HCT116 (cell line): Measurements from ENCODE around the gene FGFR4. TPM values are rescaled to one million over a fixed set of nuclear protein-coding genes. Genes with fewer than 3 reads are reported as not detected.

Experiments
- ATAC-seq: fragments of 200-7000 bp; cut with Tn5 transposase; 2 replicates; pipeline ENCODE4 v1.9.1; 2020; ENCODE audit warnings: mild to moderate bottlenecking, moderate library complexity
- BruUV-seq: library from RNA; stranded (reverse); fragments of 400-500 nt; replicated peaks from 2 replicates; lab custom pipeline; 2021; lab: Mats Ljungman, UMichigan
- CTCF ChIA-PET: fragments of 300-600 bp; sonication (Branson Sonifier 250); formaldehyde crosslinking; loops from one replicate; lab custom pipeline; 2021; ENCODE audit warnings: antibody characterized with exemption; lab: Charles Lee
- POLR2A ChIA-PET: fragments of 300-600, 350-600 bp; sonication (Branson Sonifier 250); formaldehyde crosslinking; loops from one replicate; lab custom pipeline; 2021; ENCODE audit warnings: antibody characterized with exemption; lab: Charles Lee
- RAD21 ChIA-PET, 2 experiments: fragments of 300-600 bp; sonication (Branson Sonifier 250); formaldehyde crosslinking; loops; one replicate each; lab custom pipeline; 2023; ENCODE audit warnings: low total read pairs in 2 of 2; ENCODE audit not compliant: uncharacterized antibody in 2 of 2, unreplicated experiment in 2 of 2, low non-redundant PET in 1 of 2; lab: Charles Lee
- DNase-seq: peaks from one replicate; pipeline ENCODE4 v3.0.0-alpha.2; 2010; ENCODE audit warnings: low read depth, low spot score
- H2AFZ ChIP-seq: fragments of 200-600 bp; shearing (Covaris generic), sonication (generic); 2 replicates; pipeline ENCODE4 v1.6.1; 2017; ENCODE audit warnings: low read depth, mixed run types, mixed read lengths, antibody characterized with exemption, low read length; ENCODE audit not compliant: poor library complexity, severe bottlenecking
- H3K27ac ChIP-seq: 2 replicates; pipeline ENCODE4 v1.5.1; 2012; ENCODE audit warnings: low read depth, low read length
- H3K27me3 ChIP-seq: fragments of 200-600 bp; sonication (generic); 2 replicates; pipeline ENCODE4 v1.6.1; 2016; ENCODE audit warnings: mixed run types, low read length, mixed read lengths; ENCODE audit not compliant: insufficient read depth
- H3K36me3 ChIP-seq, 2 experiments: fragments of 200-500 bp in 1 of 2; fragments of 200-600 bp in 1 of 2; sonication (Bioruptor generic) in 1 of 2; sonication (generic) in 1 of 2; 2 replicates each; pipeline versions ENCODE4 v1.5.1 to v1.6.1; 2014 to 2016; ENCODE audit warnings: low read length in 2 of 2, inconsistent platforms in 1 of 2, mixed read lengths in 1 of 2, mixed run types in 1 of 2; ENCODE audit not compliant: insufficient read depth in 2 of 2, control insufficient read depth in 1 of 2
- H3K4me1 ChIP-seq, 2 experiments: fragments of 200-600 bp in 1 of 2; sonication (generic) in 1 of 2; 2 replicates each; pipeline versions ENCODE4 v1.5.1 to v1.6.1; 2012 to 2017; ENCODE audit warnings: low read length in 2 of 2, inconsistent platforms in 1 of 2, mild to moderate bottlenecking in 1 of 2, mixed read lengths in 1 of 2, mixed run types in 1 of 2, moderate library complexity in 1 of 2; ENCODE audit not compliant: insufficient read depth in 2 of 2, control insufficient read depth in 1 of 2
- H3K4me2 ChIP-seq: fragments of 200-600 bp; sonication (generic); 2 replicates; pipeline ENCODE4 v1.6.1; 2017; ENCODE audit warnings: mixed run types, low read length, mixed read lengths
- H3K4me3 ChIP-seq, 2 experiments: fragments of 200-600 bp in 1 of 2; sonication (generic) in 1 of 2; replicated peaks in 1 of 2; 2 replicates each; pipeline ENCODE4 v1.5.1; 2011 to 2016; ENCODE audit warnings: low read length in 2 of 2, control low read depth in 1 of 2, low read depth in 1 of 2, mild to moderate bottlenecking in 1 of 2, mixed read lengths in 1 of 2, mixed run types in 1 of 2
- H3K79me2 ChIP-seq: fragments of 200-600 bp; sonication (generic); 2 replicates; pipeline ENCODE4 v1.6.1; 2017; ENCODE audit warnings: mild to moderate bottlenecking, mixed run types, low read length, moderate library complexity, mixed read lengths; ENCODE audit not compliant: insufficient read depth
- H3K9ac ChIP-seq: fragments of 200-600 bp; sonication (generic); 2 replicates; pipeline ENCODE4 v1.6.1; 2016; ENCODE audit warnings: low read length, mixed read lengths
- H3K9me2 ChIP-seq: fragments of 200-600 bp; sonication (generic), shearing (Covaris generic); 2 replicates; pipeline ENCODE4 v1.6.1; 2017; ENCODE audit warnings: mixed run types, mild to moderate bottlenecking, moderate library complexity; ENCODE audit not compliant: insufficient read depth
- H3K9me3 ChIP-seq, 2 experiments: fragments of 200-500 bp in 1 of 2; fragments of 200-600 bp in 1 of 2; sonication (Bioruptor generic) in 1 of 2; sonication (generic) in 1 of 2; 2 replicates each; pipeline ENCODE4 v1.6.1; 2014 to 2017; ENCODE audit warnings: low read length in 2 of 2, mixed read lengths in 2 of 2, inconsistent platforms in 1 of 2, low read depth in 1 of 2, mild to moderate bottlenecking in 1 of 2, mixed run types in 1 of 2, moderate library complexity in 1 of 2; ENCODE audit not compliant: control insufficient read depth in 1 of 2, insufficient read depth in 1 of 2
- H4K20me1 ChIP-seq: fragments of 200-600 bp; sonication (generic), shearing (Covaris generic); 2 replicates; pipeline ENCODE4 v1.6.1; 2017; ENCODE audit warnings: mixed run types, mild to moderate bottlenecking, moderate library complexity; ENCODE audit not compliant: insufficient read depth
- CBX3 ChIP-seq: IDR thresholded peaks from 2 replicates; pipeline ENCODE4 v1.6.1; 2012; ENCODE audit warnings: low read depth
- CEBPB ChIP-seq: IDR thresholded peaks from 2 replicates; pipeline ENCODE4 v1.6.1; 2012; ENCODE audit warnings: low read depth
- EGR1 ChIP-seq: IDR thresholded peaks from 2 replicates; pipeline ENCODE4 v1.6.1; 2012; ENCODE audit warnings: low read depth
- EZH2 ChIP-seq: fragments of 200-600 bp; sonication (generic); IDR thresholded peaks from 2 replicates; pipeline ENCODE4 v1.6.1; 2017; ENCODE audit warnings: antibody characterized with exemption, mixed run types
- EZH2phosphoT487 ChIP-seq: fragments of 200-600 bp; IDR thresholded peaks from 2 replicates; pipeline ENCODE4 v1.6.1; 2018; ENCODE audit warnings: antibody characterized with exemption, borderline replicate concordance
- POLR2A ChIP-seq: IDR thresholded peaks from 2 replicates; pipeline ENCODE4 v1.7.0; 2011; ENCODE audit warnings: borderline replicate concordance; ENCODE audit not compliant: insufficient read depth, insufficient read length; ENCODE audit errors: extremely low read depth
- POLR2AphosphoS5 ChIP-seq: IDR thresholded peaks from 2 replicates; pipeline ENCODE4 v1.6.1; 2011; ENCODE audit warnings: mild to moderate bottlenecking, low read depth, low read length, moderate library complexity
- RAD21 ChIP-seq: IDR thresholded peaks from 2 replicates; pipeline ENCODE4 v1.6.1; 2012; ENCODE audit warnings: low read depth, mild to moderate bottlenecking
- SIN3A ChIP-seq: IDR thresholded peaks from 2 replicates; pipeline ENCODE4 v1.6.1; 2012; ENCODE audit warnings: low read depth
- SP1 ChIP-seq: IDR thresholded peaks from 2 replicates; pipeline ENCODE4 v1.6.1; 2012; ENCODE audit warnings: low read depth
- SRF ChIP-seq: IDR thresholded peaks from 2 replicates; pipeline ENCODE4 v1.6.1; 2012; ENCODE audit warnings: low read depth
- TCF7L2 ChIP-seq: IDR thresholded peaks from 2 replicates; pipeline ENCODE4 v1.7.0; 2011; ENCODE audit warnings: borderline replicate concordance, inconsistent platforms; ENCODE audit not compliant: insufficient read depth, insufficient read length; ENCODE audit errors: extremely low read depth
- YY1 ChIP-seq: IDR thresholded peaks from 2 replicates; pipeline ENCODE4 v1.6.1; 2011; ENCODE audit warnings: low read length, low read depth, moderate library complexity, mild to moderate bottlenecking; ENCODE audit not compliant: insufficient replicate concordance; ENCODE audit errors: extremely low read depth
- ZFX ChIP-seq: fragments of 450-650 bp; IDR thresholded peaks from 2 replicates; pipeline ENCODE4 v1.6.1; 2017
- intact Hi-C: fragments of 100-400 bp; cut with micrococcal nuclease; formaldehyde crosslinking; loops from 2 replicates; pipeline ENCODE4 v1.10.0; 2022
- total RNA-seq: library from RNA; stranded (reverse); gene quantifications from one replicate; pipeline ENCODE4 v1.2.1, GENCODE V29; 2021; ENCODE audit not compliant: unreplicated experiment
- TF ChIP-seq, protein P1 (sequence below): IDR thresholded peaks from 2 replicates; pipeline ENCODE4 v1.6.1; 2012
- TF ChIP-seq, protein P2 (sequence below): IDR thresholded peaks from 2 replicates; pipeline ENCODE4 v1.6.1; 2011; ENCODE audit warnings: mild to moderate bottlenecking, low read length, moderate library complexity; ENCODE audit not compliant: insufficient replicate concordance; ENCODE audit errors: extremely low read depth
- TF ChIP-seq, protein P3 (sequence below): IDR thresholded peaks from 2 replicates; pipeline ENCODE4 v1.6.1; 2012; ENCODE audit warnings: low read depth
- TF ChIP-seq, protein P4 (sequence below): IDR thresholded peaks from 2 replicates; pipeline ENCODE4 v1.6.1; 2012

FGFR4 gene
- total RNA-seq, 1 experiment from 2014 or later = 78.1 TPM

DNA sequence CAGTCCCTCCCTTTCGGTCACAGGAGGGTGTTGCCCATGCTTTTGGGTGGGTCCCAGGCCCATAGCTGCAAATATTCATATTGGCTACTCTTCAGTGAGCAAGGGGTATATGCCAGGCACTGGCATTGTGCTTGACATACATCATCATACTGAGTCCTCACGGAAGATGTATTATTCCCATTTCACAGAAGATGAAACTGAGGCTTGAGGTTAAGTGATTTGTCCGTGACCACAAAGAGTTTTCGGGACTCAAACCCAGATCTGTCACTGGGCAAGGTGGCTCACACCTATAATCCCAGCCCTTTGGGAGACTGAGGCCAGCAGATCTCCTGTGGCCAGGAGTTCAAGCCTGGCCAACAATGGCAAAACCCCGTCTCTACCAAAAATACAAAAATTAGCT lies 6.5 kb upstream of the FGFR4 start:
- H3K36me3 ChIP-seq = no peaks in the 10 kb centered on the region
- ChIA-PET POLR2A (no interaction called here), RAD21 (no interaction called here), CTCF (interaction anchor here (1.5 kb wide), 1 partner anchor 9 kb away, joined by 5 read pairs; no protein-coding TSS in a partner anchor)
- H3K27ac ChIP-seq = no peak overlapping the region
- ATAC-seq = no peak
- H3K9me2 ChIP-seq = no peaks in the 10 kb centered on the region
- H3K9me3 ChIP-seq = no peaks in the 10 kb centered on the region
- H4K20me1 ChIP-seq = no peaks in the 10 kb centered on the region
- BruUV-seq = no TSS peak
- H3K9ac ChIP-seq = no peak overlapping the region
- DNase-seq = no peak
- no peaks in the 10 kb centered on the region for H3K27me3 ChIP-seq
- intact Hi-C loops = no loop called here
- no peak overlapping the region for H3K4me2 ChIP-seq
- TF ChIP-seq, protein P1, sequence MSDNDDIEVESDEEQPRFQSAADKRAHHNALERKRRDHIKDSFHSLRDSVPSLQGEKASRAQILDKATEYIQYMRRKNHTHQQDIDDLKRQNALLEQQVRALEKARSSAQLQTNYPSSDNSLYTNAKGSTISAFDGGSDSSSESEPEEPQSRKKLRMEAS = no peak
- TF ChIP-seq, protein P2, sequence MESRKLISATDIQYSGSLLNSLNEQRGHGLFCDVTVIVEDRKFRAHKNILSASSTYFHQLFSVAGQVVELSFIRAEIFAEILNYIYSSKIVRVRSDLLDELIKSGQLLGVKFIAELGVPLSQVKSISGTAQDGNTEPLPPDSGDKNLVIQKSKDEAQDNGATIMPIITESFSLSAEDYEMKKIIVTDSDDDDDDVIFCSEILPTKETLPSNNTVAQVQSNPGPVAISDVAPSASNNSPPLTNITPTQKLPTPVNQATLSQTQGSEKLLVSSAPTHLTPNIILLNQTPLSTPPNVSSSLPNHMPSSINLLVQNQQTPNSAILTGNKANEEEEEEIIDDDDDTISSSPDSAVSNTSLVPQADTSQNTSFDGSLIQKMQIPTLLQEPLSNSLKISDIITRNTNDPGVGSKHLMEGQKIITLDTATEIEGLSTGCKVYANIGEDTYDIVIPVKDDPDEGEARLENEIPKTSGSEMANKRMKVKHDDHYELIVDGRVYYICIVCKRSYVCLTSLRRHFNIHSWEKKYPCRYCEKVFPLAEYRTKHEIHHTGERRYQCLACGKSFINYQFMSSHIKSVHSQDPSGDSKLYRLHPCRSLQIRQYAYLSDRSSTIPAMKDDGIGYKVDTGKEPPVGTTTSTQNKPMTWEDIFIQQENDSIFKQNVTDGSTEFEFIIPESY = no peak
- TF ChIP-seq SP1 (no peak), YY1 (no peak), TCF7L2 (no peak), ZFX (no peak), SRF (no peak), EZH2phosphoT487 (no peak), SIN3A (no peak), EGR1 (no peak), CEBPB (no peak), POLR2A (no peak), POLR2AphosphoS5 (no peak), RAD21 (no peak), EZH2 (no peak), CBX3 (no peak)
- TF ChIP-seq, protein P3, sequence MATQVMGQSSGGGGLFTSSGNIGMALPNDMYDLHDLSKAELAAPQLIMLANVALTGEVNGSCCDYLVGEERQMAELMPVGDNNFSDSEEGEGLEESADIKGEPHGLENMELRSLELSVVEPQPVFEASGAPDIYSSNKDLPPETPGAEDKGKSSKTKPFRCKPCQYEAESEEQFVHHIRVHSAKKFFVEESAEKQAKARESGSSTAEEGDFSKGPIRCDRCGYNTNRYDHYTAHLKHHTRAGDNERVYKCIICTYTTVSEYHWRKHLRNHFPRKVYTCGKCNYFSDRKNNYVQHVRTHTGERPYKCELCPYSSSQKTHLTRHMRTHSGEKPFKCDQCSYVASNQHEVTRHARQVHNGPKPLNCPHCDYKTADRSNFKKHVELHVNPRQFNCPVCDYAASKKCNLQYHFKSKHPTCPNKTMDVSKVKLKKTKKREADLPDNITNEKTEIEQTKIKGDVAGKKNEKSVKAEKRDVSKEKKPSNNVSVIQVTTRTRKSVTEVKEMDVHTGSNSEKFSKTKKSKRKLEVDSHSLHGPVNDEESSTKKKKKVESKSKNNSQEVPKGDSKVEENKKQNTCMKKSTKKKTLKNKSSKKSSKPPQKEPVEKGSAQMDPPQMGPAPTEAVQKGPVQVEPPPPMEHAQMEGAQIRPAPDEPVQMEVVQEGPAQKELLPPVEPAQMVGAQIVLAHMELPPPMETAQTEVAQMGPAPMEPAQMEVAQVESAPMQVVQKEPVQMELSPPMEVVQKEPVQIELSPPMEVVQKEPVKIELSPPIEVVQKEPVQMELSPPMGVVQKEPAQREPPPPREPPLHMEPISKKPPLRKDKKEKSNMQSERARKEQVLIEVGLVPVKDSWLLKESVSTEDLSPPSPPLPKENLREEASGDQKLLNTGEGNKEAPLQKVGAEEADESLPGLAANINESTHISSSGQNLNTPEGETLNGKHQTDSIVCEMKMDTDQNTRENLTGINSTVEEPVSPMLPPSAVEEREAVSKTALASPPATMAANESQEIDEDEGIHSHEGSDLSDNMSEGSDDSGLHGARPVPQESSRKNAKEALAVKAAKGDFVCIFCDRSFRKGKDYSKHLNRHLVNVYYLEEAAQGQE = no peak
- TF ChIP-seq, protein P4, sequence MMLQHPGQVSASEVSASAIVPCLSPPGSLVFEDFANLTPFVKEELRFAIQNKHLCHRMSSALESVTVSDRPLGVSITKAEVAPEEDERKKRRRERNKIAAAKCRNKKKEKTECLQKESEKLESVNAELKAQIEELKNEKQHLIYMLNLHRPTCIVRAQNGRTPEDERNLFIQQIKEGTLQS = no peak
- no peak overlapping the region for H3K4me3 ChIP-seq
- no peak overlapping the region for H2AFZ ChIP-seq
- 0 out of 4 replicates have a peak, but pooled peaks cover 0 to 4% of the 10 kb centered on the region in 2 experiments for H3K4me1 ChIP-seq
- no peaks in the 10 kb centered on the region for H3K79me2 ChIP-seq
